HepG2 (cell line): ENCODE results near the gene NEURL3. TPM values are rescaled to one million over a fixed set of nuclear protein-coding genes. Genes with fewer than 3 reads are reported as not detected.

ENCODE experiments used
- ATAC-seq: fragments of 200-7000 bp; cut with Tn5 transposase; 3 replicates; pipeline ENCODE4 v1.9.1; 2020; ENCODE audit warnings: mild to moderate bottlenecking, moderate library complexity
- BruUV-seq: library from RNA; stranded (reverse); fragments of 400-500 nt; replicated peaks from 2 replicates; lab custom pipeline; 2021; lab: Mats Ljungman, UMichigan
- CTCF ChIA-PET: fragments of 300-600 bp; formaldehyde crosslinking; extraction: SDS; loops from one replicate; lab custom pipeline; 2021; ENCODE audit warnings: low total read pairs, inconsistent platforms, low intra/inter-chr PET ratio; lab: Yijun Ruan, JAX
- POLR2A ChIA-PET: fragments of 350-600 bp; sonication (Branson Sonifier 250); formaldehyde crosslinking; loops from one replicate; lab custom pipeline; 2020; ENCODE audit warnings: antibody characterized with exemption, inconsistent platforms; lab: Yijun Ruan, JAX
- DNase-seq: peaks from one replicate; pipeline ENCODE4 v3.0.0-alpha.2; 2015; ENCODE audit warnings: low spot score
- FAIRE-seq: peaks from 3 replicates; lab custom pipeline; 2011; peaks lifted over from hg19 to GRCh38; lab: Jason Lieb, UNC
- H2AFZ ChIP-seq: one replicate; pipeline ENCODE4 v1.6.1; 2011; ENCODE audit warnings: low read length, inconsistent platforms
- H3K27ac ChIP-seq: fragments of 300-600 bp; 3 replicates; pipeline ENCODE4 v1.8.0; 2011; ENCODE audit warnings: mixed run types, mild to moderate bottlenecking, mixed read lengths, low read length, inconsistent platforms; ENCODE audit not compliant: insufficient read depth; ENCODE audit errors: extremely low read length
- H3K27me3 ChIP-seq, 2 experiments: fragments of 200-600 bp in 1 of 2; 2 replicates in 1 of 2; 3 replicates in 1 of 2; pipeline versions ENCODE4 v1.6.0 to v1.8.0; 2011; ENCODE audit warnings: low read length in 2 of 2, mild to moderate bottlenecking in 2 of 2, moderate library complexity in 2 of 2, inconsistent platforms in 1 of 2; ENCODE audit not compliant: insufficient read depth in 2 of 2, control insufficient read depth in 1 of 2
- H3K36me3 ChIP-seq, 2 experiments: fragments of 200-600 bp in 1 of 2; replicated peaks in 1 of 2; 2 replicates in 1 of 2; 3 replicates in 1 of 2; pipeline versions ENCODE4 v1.5.1 to v1.8.0; 2011; ENCODE audit warnings: low read length in 2 of 2, inconsistent platforms in 1 of 2; ENCODE audit not compliant: insufficient read depth in 2 of 2, control insufficient read depth in 1 of 2
- H3K4me1 ChIP-seq: 2 replicates; pipeline ENCODE4 v1.5.1; 2012; ENCODE audit warnings: low read length, inconsistent platforms; ENCODE audit not compliant: insufficient read depth
- H3K4me2 ChIP-seq: 2 replicates; pipeline ENCODE4 v1.6.0; 2011; ENCODE audit warnings: low read depth, low read length, inconsistent platforms
- H3K4me3 ChIP-seq, 3 experiments: fragments of 200-600 bp in 1 of 3; sonication (generic), shearing (Covaris generic) in 1 of 3; replicated peaks in 1 of 3; 2 replicates each; pipeline ENCODE4 v1.5.1; 2011 to 2016; ENCODE audit warnings: low read length in 3 of 3, inconsistent platforms in 2 of 3, low read depth in 2 of 3, mild to moderate bottlenecking in 2 of 3, control low read depth in 1 of 3, mixed read lengths in 1 of 3; ENCODE audit not compliant: insufficient read depth in 1 of 3
- H3K79me2 ChIP-seq: one replicate; pipeline ENCODE4 v1.6.1; 2011; ENCODE audit warnings: low read length, inconsistent platforms; ENCODE audit not compliant: insufficient read depth
- H3K9ac ChIP-seq: 2 replicates; pipeline ENCODE4 v1.6.0; 2011; ENCODE audit warnings: mild to moderate bottlenecking, low read depth, low read length, inconsistent platforms; ENCODE audit not compliant: insufficient read depth
- H3K9me3 ChIP-seq: 2 replicates; pipeline ENCODE4 v1.5.1; 2012; ENCODE audit warnings: mild to moderate bottlenecking, low read length
- H4K20me1 ChIP-seq: 2 replicates; pipeline ENCODE4 v1.6.0; 2011; ENCODE audit warnings: inconsistent platforms, mild to moderate bottlenecking, low read length, moderate library complexity; ENCODE audit not compliant: insufficient read depth
- ETV5 ChIP-seq: IDR thresholded peaks from 2 replicates; pipeline ENCODE4 v1.6.1; 2018; ENCODE audit warnings: missing biosample characterization, missing genetic modification reagents, inconsistent platforms, borderline replicate concordance
- FOXC1 ChIP-seq: sonication (generic); formaldehyde crosslinking; IDR thresholded peaks from 2 replicates; pipeline ENCODE4 v1.8.0; 2022; ENCODE audit warnings: mild to moderate bottlenecking, missing genetic modification reagents, borderline replicate concordance
- FOXK2 ChIP-seq: fragments of 450-650 bp; IDR thresholded peaks from 2 replicates; pipeline ENCODE4 v1.6.1; 2016
- HES4 ChIP-seq: sonication (generic); formaldehyde crosslinking; IDR thresholded peaks from 2 replicates; pipeline ENCODE4 v1.9.0; 2021; ENCODE audit warnings: mild to moderate bottlenecking, missing genetic modification reagents, borderline replicate concordance
- HNRNPK ChIP-seq: fragments of 200-400 bp; formaldehyde crosslinking; IDR thresholded peaks from 2 replicates; pipeline ENCODE4 v1.6.1; 2018; ENCODE audit warnings: low read length, low read depth, moderate library complexity, mild to moderate bottlenecking; ENCODE audit not compliant: poor library complexity, severe bottlenecking
- LRRFIP1 ChIP-seq: sonication (generic); formaldehyde crosslinking; conservative IDR thresholded peaks from 2 replicates; pipeline ENCODE4 v1.4.0; 2020; ENCODE audit warnings: missing genetic modification reagents
- PHF20 ChIP-seq: sonication (generic); formaldehyde crosslinking; IDR thresholded peaks from 2 replicates; pipeline ENCODE4 v1.5.0; 2020; ENCODE audit warnings: mild to moderate bottlenecking, missing genetic modification reagents
- SMAD9 ChIP-seq: sonication (generic); formaldehyde crosslinking; IDR thresholded peaks from 2 replicates; pipeline ENCODE4 v1.5.1; 2020; ENCODE audit warnings: mild to moderate bottlenecking, missing genetic modification reagents
- ZNF251 ChIP-seq: sonication (generic); formaldehyde crosslinking; IDR thresholded peaks from 2 replicates; pipeline ENCODE4 v1.9.0; 2021; ENCODE audit warnings: mild to moderate bottlenecking, missing genetic modification reagents
- ZNF44 ChIP-seq: sonication (generic); formaldehyde crosslinking; IDR thresholded peaks from 2 replicates; pipeline ENCODE4 v1.5.1; 2020; ENCODE audit warnings: mild to moderate bottlenecking, missing genetic modification reagents
- WGBS: methylation state at CpG from one replicate; pipeline ENCODE4 v1.1.6; 2017; ENCODE audit warnings: low lambda C conversion rate; 5-methylcytosine and 5-hydroxymethylcytosine counted together
- in situ Hi-C: cut with HindIII; loops from 2 replicates; pipeline ENCODE4 v1.10.0; 2017; ENCODE audit warnings: low pct_unique_long_range_greater_than_20kb; ENCODE audit not compliant: extremely low pct_ligation_motif_present
- intact Hi-C: fragments of 100-400 bp; cut with micrococcal nuclease; formaldehyde crosslinking; loops from one replicate; pipeline ENCODE4 v1.10.0; 2022; ENCODE audit not compliant: unreplicated experiment
- polyA plus RNA-seq, 8 experiments: library from polyadenylated mRNA; depleted of rRNA in 3 of 8; stranded (reverse) in 7 of 8; unstranded in 1 of 8; fragments of >200 nt; fragmentation: Illumina TruSeq in 4 of 8; extraction: Trizol in 4 of 8; gene quantifications; 2 replicates each; pipeline versions ENCODE4 v1.2.1 to v1.2.3, GENCODE V29; 2011 to 2016; ENCODE audit warnings: low read depth in 4 of 8, missing spikeins in 1 of 8, mixed read lengths in 1 of 8; ENCODE audit not compliant: insufficient read depth in 1 of 8
- total RNA-seq, 5 experiments: library from RNA; depleted of rRNA; stranded (reverse); fragments of >200 nt; fragmentation: Illumina TruSeq; extraction: Trizol; gene quantifications; 2 replicates each; pipeline ENCODE4 v1.2.3, GENCODE V29; 2016; ENCODE audit warnings: low read depth in 1 of 5

NEURL3 gene
- total and polyA plus RNA-seq, 2 of the 13 experiments (the other 11 are each of a cell fraction or from before 2014, with no cell fraction given), result 0.16 to 1.2 TPM

DNA sequence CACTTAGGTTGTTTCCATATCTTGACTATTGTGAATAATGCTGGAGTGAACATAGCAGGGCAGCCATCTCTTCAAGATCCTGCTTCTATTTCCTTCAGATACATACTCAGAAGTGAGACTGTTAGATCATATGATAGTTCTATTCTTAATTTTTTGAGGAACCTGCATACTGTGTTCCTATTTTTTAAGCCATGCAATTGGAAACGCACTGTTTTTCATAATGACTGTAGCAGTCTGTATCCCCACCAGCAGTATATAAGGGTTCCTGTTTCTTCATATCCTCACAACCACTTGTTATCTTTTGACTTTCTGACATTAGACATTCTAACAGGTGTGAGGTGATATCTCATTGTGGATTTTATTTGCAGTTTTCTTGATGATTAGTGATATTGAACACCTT, 15.5 kb downstream of the NEURL3 start (continued):
- no peak for TF ChIP-seq LRRFIP1 (CRISPR knock-in tag)
- TF ChIP-seq, all 625 proteins: peak for 0

GRCh38 chr2:96489261-96489660, 15.9 kb downstream of the NEURL3 start:
- BruUV-seq, result no TSS peak
- H3K79me2 ChIP-seq, result no peaks in the 10 kb centered on the region
- DNase-seq (no peak), FAIRE-seq (no peak), ATAC-seq (no peak)
- H3K9ac ChIP-seq, result no peak overlapping the region
- H3K4me1 ChIP-seq, result peaks cover 17% of the 10 kb centered on the region
- no peak overlapping the region for H3K27ac ChIP-seq
- H3K9me3 ChIP-seq, result no peaks in the 10 kb centered on the region
- intact Hi-C loops, result no loop called here
- 20% methylated on average over 3 of the region's 3 CpGs for WGBS
- H3K36me3 ChIP-seq, result no peaks in the 10 kb centered on the region
- ChIA-PET CTCF (no interaction called here), POLR2A (no interaction called here)
- H2AFZ ChIP-seq, result no peak overlapping the region
- TF ChIP-seq FOXK2, result no peak
- peak; percentile 13 for TF ChIP-seq HNRNPK
- H4K20me1 ChIP-seq, result no peaks in the 10 kb centered on the region
- no peak overlapping the region for H3K4me3 ChIP-seq
- H3K4me2 ChIP-seq, result no peak overlapping the region
- peaks cover 0 to 9% of the 10 kb centered on the region in 2 experiments; a peak in 2 of 5 replicates for H3K27me3 ChIP-seq
- in situ Hi-C loops, result no loop called here

- Histone ChIP-seq H3K9me3 (no peaks in the 10 kb centered on the region), H3K79me2 (no peaks in the 10 kb centered on the region), H3K9ac (no peak overlapping the region), H4K20me1 (no peaks in the 10 kb centered on the region), H3K27ac (no peak overlapping the region), H3K4me3 (0 out of 6 replicates have a peak overlapping the region, but pooled peaks of 1 of the 3 experiments have one; percentile 65), H3K36me3 (no peaks in the 10 kb centered on the region), H3K4me1 (peaks cover 17% of the 10 kb centered on the region), H2AFZ (peak overlapping the region; percentile 35), H3K27me3 (peaks cover 0 to 13% of the 10 kb centered on the region in 2 experiments; a peak in 2 of 5 replicates), H3K4me2 (peak overlapping the region; percentile 93; the same call in 1 of the 2 replicates)
- WGBS, result 38% methylated on average over 3 of the region's 3 CpGs
- no peak for ATAC-seq
- intact Hi-C loops, result no loop called here
- no TSS peak for BruUV-seq
- no peak for FAIRE-seq
- in situ Hi-C loops, result no loop called here
- no peak for DNase-seq
- CTCF ChIA-PET, result no interaction called here
- POLR2A ChIA-PET, result no interaction called here
- TF ChIP-seq ETV5 (CRISPR knock-in tag), result no peak
- no peak for TF ChIP-seq PHF20 (CRISPR knock-in tag)
- no peak for TF ChIP-seq ZNF44 (CRISPR knock-in tag)
- no peak for TF ChIP-seq ZNF251 (CRISPR knock-in tag)
- TF ChIP-seq SMAD9 (CRISPR knock-in tag), result no peak
- TF ChIP-seq HES4 (CRISPR knock-in tag), result no peak
- no peak for TF ChIP-seq FOXC1 (CRISPR knock-in tag)
Measured at GRCh38 chr2:96486696-96487095, 18.5 kb downstream of the NEURL3 start.
